B cell (primary cell): Measurements from ENCODE around the gene GALNT17. TPM values are rescaled to one million over a fixed set of nuclear protein-coding genes. Genes with fewer than 3 reads are reported as not detected.

ENCODE experiments used
- ATAC-seq: fragments of 200-7000 bp; cut with Tn5 transposase; one replicate; pipeline ENCODE4 v1.10.0; 2021; ENCODE audit warnings: low read depth, mild to moderate bottlenecking, moderate number of reproducible peaks, moderate library complexity
- CTCF ChIA-PET: fragments of 350-600 bp; sonication (Branson Sonifier 250); formaldehyde crosslinking; loops from one replicate; lab custom pipeline; 2021; ENCODE audit warnings: antibody characterized with exemption, inconsistent platforms; lab: Charles Lee
- POLR2A ChIA-PET: fragments of 350-600 bp; sonication (Branson Sonifier 250); formaldehyde crosslinking; loops from one replicate; lab custom pipeline; 2021; ENCODE audit warnings: antibody characterized with exemption; lab: Charles Lee
- DNase-seq: peaks from one replicate; pipeline ENCODE4 v3.0.0; 2013
- H2AFZ ChIP-seq: 2 replicates; pipeline ENCODE4 v1.6.1; 2012; ENCODE audit warnings: mild to moderate bottlenecking, low read depth, low read length; ENCODE audit not compliant: insufficient read depth, poor library complexity, severe bottlenecking
- H3K27ac ChIP-seq, 2 donors: 1 replicate in 1 of 2; 2 replicates in 1 of 2; pipeline ENCODE4 v1.5.1; 2012 to 2013; ENCODE audit warnings: low read length in 2 of 2, mild to moderate bottlenecking in 2 of 2, moderate library complexity in 1 of 2
- H3K27me3 ChIP-seq, 4 experiments: fragments of 200-600 bp in 1 of 4; sonication (generic) in 1 of 4; replicated peaks in 1 of 4; 1 replicate in 2 of 4; 2 replicates in 2 of 4; pipeline versions ENCODE4 v1.6.1 to v1.7.0; 2013 to 2016; ENCODE audit warnings: low read length in 3 of 4, mild to moderate bottlenecking in 2 of 4, mixed read lengths in 1 of 4, moderate library complexity in 1 of 4; ENCODE audit not compliant: insufficient read depth in 4 of 4, control insufficient read depth in 3 of 4; ENCODE audit errors: control extremely low read depth in 1 of 4
- H3K36me3 ChIP-seq, 2 experiments: replicated peaks in 1 of 2; 1 replicate in 1 of 2; 2 replicates in 1 of 2; pipeline versions ENCODE4 v1.6.1 to v1.7.1; 2013; ENCODE audit warnings: low read length in 1 of 2; ENCODE audit not compliant: insufficient read depth in 2 of 2, control insufficient read depth in 1 of 2; ENCODE audit errors: control extremely low read depth in 1 of 2, extremely low read depth in 1 of 2
- H3K4me1 ChIP-seq, 2 donors: fragments of 200-600 bp in 1 of 2; sonication (generic) in 1 of 2; 1 replicate in 1 of 2; 2 replicates in 1 of 2; pipeline versions ENCODE4 v1.5.1 to v1.6.1; 2013 to 2017; ENCODE audit warnings: low read length in 2 of 2; ENCODE audit not compliant: control insufficient read depth in 2 of 2, insufficient read depth in 2 of 2
- H3K4me2 ChIP-seq: replicated peaks from 2 replicates; pipeline ENCODE3; 2012; ENCODE audit warnings: mild to moderate bottlenecking, low read depth, low read length; ENCODE audit not compliant: poor library complexity, severe bottlenecking
- H3K4me3 ChIP-seq, 5 experiments: fragments of 200-600 bp in 1 of 5; sonication (generic) in 1 of 5; 1 replicate in 3 of 5; 2 replicates in 2 of 5; pipeline versions ENCODE4 v1.5.1 to v1.7.0; 2011 to 2016; ENCODE audit warnings: low read length in 4 of 5, mild to moderate bottlenecking in 4 of 5, low read depth in 2 of 5, control low read depth in 1 of 5, moderate library complexity in 1 of 5; ENCODE audit not compliant: insufficient read depth in 1 of 5; ENCODE audit errors: control extremely low read depth in 1 of 5, extremely low read depth in 1 of 5
- H3K79me2 ChIP-seq: fragments of 200-600 bp; sonication (generic); one replicate; pipeline ENCODE4 v1.6.0; 2016; ENCODE audit warnings: low read length; ENCODE audit not compliant: control insufficient read depth, insufficient read depth
- H3K9ac ChIP-seq: fragments of 200-600 bp; sonication (generic); 2 replicates; pipeline ENCODE4 v1.6.1; 2017; ENCODE audit warnings: mild to moderate bottlenecking, low read length, moderate library complexity
- H3K9me3 ChIP-seq, 3 donors: one replicate each; pipeline versions ENCODE4 v1.6.1 to v1.7.1; 2013; ENCODE audit warnings: low read length in 2 of 3; ENCODE audit not compliant: control insufficient read depth in 2 of 3, insufficient read depth in 1 of 3; ENCODE audit errors: control extremely low read depth in 1 of 3
- H4K20me1 ChIP-seq: 2 replicates; pipeline ENCODE4 v1.6.0; 2012; ENCODE audit warnings: mild to moderate bottlenecking, low read length; ENCODE audit not compliant: insufficient read depth, control insufficient read depth, poor library complexity, severe bottlenecking
- H3K27ac Mint-ChIP-seq: one replicate; pipeline ENCODE4 v1.8.0; 2021; ENCODE audit warnings: mixed read lengths
- H3K27me3 Mint-ChIP-seq: one replicate; pipeline ENCODE4 v1.8.0; 2021; ENCODE audit warnings: mixed read lengths
- H3K4me1 Mint-ChIP-seq: one replicate; pipeline ENCODE4 v1.8.0; 2021; ENCODE audit warnings: mixed read lengths
- H3K4me3 Mint-ChIP-seq: one replicate; pipeline ENCODE4 v1.8.0; 2021; ENCODE audit warnings: mixed read lengths
- H3K9me3 Mint-ChIP-seq: one replicate; pipeline ENCODE4 v1.8.0; 2022; ENCODE audit warnings: mixed read lengths; ENCODE audit not compliant: insufficient read depth
- EZH2 ChIP-seq: IDR thresholded peaks from 2 replicates; pipeline ENCODE4 v1.6.1; 2012; ENCODE audit warnings: borderline replicate concordance, low read depth, mild to moderate bottlenecking, moderate library complexity, low read length; ENCODE audit not compliant: insufficient read depth, poor library complexity, severe bottlenecking
- WGBS: methylation state at CpG from one replicate; pipeline ENCODE4 v1.1.5; 2013; ENCODE audit warnings: missing lambda C conversion rate; ENCODE audit not compliant: insufficient coverage; 5-methylcytosine and 5-hydroxymethylcytosine counted together
- intact Hi-C: fragments of 100-400 bp; cut with micrococcal nuclease; formaldehyde crosslinking; loops from one replicate; pipeline ENCODE4 v1.10.0; 2022
- polyA plus RNA-seq: library from polyadenylated mRNA; depleted of rRNA; stranded (reverse); fragments of >200 nt; gene quantifications from 2 replicates; pipeline ENCODE4 v1.2.3, GENCODE V29; 2012
- total RNA-seq, 2 donors: library from RNA; stranded (reverse); fragments of 120-200 nt in 1 of 2; gene quantifications; 1 replicate in 1 of 2; 2 replicates in 1 of 2; pipeline versions ENCODE4 v1.2.3 to v1.2.4, GENCODE V29; 2013 to 2022
- TF ChIP-seq, protein P1 (sequence below): fragments of 200-600 bp; IDR thresholded peaks from one replicate; pipeline ENCODE4 v1.8.0; 2022; ENCODE audit warnings: antibody characterized with exemption, mild to moderate bottlenecking

GALNT17 gene
- total and polyA plus RNA-seq, 2 donors (not counting 1 experiment from before 2014, with no cell fraction given) = not detected

DNA sequence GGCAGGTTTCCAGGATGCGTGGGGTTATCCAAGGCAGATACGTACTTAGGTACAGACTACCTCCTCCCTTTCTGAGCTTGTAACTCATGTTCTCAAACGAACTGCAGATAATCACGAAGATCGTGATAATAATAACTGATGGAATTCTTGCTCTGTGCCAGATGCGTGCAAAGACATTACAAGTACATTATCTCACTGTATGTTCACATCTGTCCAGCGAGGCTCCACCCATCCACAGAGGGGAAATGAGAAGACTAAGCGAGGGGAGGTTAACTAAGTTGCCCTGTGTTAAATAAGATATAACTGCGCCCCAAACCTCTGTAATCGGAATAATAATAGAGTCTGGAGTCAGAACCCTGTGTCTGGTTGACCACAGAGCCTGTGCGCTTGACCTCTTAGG is 1.9 kb downstream of the GALNT17 start:
- Mint-ChIP-seq H3K27ac (no peak overlapping the region), H3K27me3 (peaks cover 31% of the 10 kb centered on the region), H3K9me3 (no peaks in the 10 kb centered on the region), H3K4me3 (no peak overlapping the region), H3K4me1 (peaks cover 1% of the 10 kb centered on the region)
- POLR2A ChIA-PET = no interaction called here
- peaks cover 0 to 8% (median 0%) of the 10 kb centered on the region in 3 donors for H3K9me3 ChIP-seq
- H3K4me2 ChIP-seq = no peak overlapping the region
- no peaks in the 10 kb centered on the region for H3K36me3 ChIP-seq
- no peak overlapping the region for H3K9ac ChIP-seq
- H3K79me2 ChIP-seq = no peaks in the 10 kb centered on the region
- H3K4me3 ChIP-seq = no peak overlapping the region
- TF ChIP-seq, protein P1, sequence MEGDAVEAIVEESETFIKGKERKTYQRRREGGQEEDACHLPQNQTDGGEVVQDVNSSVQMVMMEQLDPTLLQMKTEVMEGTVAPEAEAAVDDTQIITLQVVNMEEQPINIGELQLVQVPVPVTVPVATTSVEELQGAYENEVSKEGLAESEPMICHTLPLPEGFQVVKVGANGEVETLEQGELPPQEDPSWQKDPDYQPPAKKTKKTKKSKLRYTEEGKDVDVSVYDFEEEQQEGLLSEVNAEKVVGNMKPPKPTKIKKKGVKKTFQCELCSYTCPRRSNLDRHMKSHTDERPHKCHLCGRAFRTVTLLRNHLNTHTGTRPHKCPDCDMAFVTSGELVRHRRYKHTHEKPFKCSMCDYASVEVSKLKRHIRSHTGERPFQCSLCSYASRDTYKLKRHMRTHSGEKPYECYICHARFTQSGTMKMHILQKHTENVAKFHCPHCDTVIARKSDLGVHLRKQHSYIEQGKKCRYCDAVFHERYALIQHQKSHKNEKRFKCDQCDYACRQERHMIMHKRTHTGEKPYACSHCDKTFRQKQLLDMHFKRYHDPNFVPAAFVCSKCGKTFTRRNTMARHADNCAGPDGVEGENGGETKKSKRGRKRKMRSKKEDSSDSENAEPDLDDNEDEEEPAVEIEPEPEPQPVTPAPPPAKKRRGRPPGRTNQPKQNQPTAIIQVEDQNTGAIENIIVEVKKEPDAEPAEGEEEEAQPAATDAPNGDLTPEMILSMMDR = no peak
- no peak for TF ChIP-seq EZH2
- H2AFZ ChIP-seq = no peak overlapping the region
- CTCF ChIA-PET = interaction anchor here (0.6 kb wide), 1 partner anchor 32 kb away, joined by 3 read pairs; no protein-coding TSS in a partner anchor
- peaks cover 0 to 15% (median 0%) of the 10 kb centered on the region in 4 experiments for H3K27me3 ChIP-seq
- H4K20me1 ChIP-seq = no peaks in the 10 kb centered on the region
- intact Hi-C loops = no loop called here
- ATAC-seq (no peak), DNase-seq (no peak)
- WGBS = 93% methylated on average over 3 of the region's 11 CpGs
- no peak overlapping the region for H3K27ac ChIP-seq
- H3K4me1 ChIP-seq = no peaks in the 10 kb centered on the region

DNA sequence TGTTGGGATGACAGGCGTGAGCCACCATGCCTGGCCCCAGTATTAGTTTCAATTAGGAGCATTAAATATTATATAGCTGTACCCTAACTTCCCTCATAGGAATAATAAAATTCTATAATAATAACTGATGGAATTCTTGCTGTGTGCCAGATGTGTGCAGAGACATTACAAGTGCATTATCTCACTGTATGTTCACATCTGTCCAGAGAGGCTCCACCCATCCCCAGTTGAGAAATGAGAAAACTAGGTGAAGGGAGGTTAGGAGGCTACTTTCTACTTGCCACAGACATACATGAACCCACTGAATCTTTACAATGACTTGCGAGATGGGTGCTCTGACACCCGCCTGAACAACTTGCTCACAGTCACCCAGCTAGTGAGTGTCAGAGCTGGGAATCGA is 3.2 kb downstream of the GALNT17 start:
- TF ChIP-seq, protein P1 = no peak
- TF ChIP-seq EZH2 = no peak
- no peak for DNase-seq
- no peaks in the 10 kb centered on the region for H3K79me2 ChIP-seq
- H3K4me2 ChIP-seq = no peak overlapping the region
- CTCF ChIA-PET = no interaction called here
- WGBS = 90% methylated on average over 3 of the region's 4 CpGs
- peaks cover 26% of the 10 kb centered on the region for H3K27me3 Mint-ChIP-seq
- H4K20me1 ChIP-seq = no peaks in the 10 kb centered on the region
- intact Hi-C loops = no loop called here
- no peak overlapping the region for H3K9ac ChIP-seq
- H3K36me3 ChIP-seq = no peaks in the 10 kb centered on the region
- no peak overlapping the region for H3K27ac ChIP-seq
- H3K4me3 Mint-ChIP-seq = no peak overlapping the region
- no peak overlapping the region for H3K4me3 ChIP-seq
- H3K4me1 ChIP-seq = no peaks in the 10 kb centered on the region
- H2AFZ ChIP-seq = no peak overlapping the region
- H3K4me1 Mint-ChIP-seq = peaks cover 1% of the 10 kb centered on the region
- POLR2A ChIA-PET = no interaction called here
- H3K9me3 Mint-ChIP-seq = no peaks in the 10 kb centered on the region
- no peak overlapping the region for H3K27ac Mint-ChIP-seq
- peaks cover 0 to 9% (median 0%) of the 10 kb centered on the region in 3 donors for H3K9me3 ChIP-seq
- H3K27me3 ChIP-seq = peaks cover 0 to 15% (median 0%) of the 10 kb centered on the region in 4 experiments
- ATAC-seq = no peak
